GM04504 (cell line): ENCODE results near the gene MVD.

Experiments
- DNase-seq: peaks from one replicate; pipeline ENCODE4 v3.0.0-alpha.2; 2012; ENCODE audit warnings: low read depth

MVD gene

GRCh38 chr16:88640498-88641247 is 22.2 kb downstream of the MVD start:
- DNase-seq: no peak

- no peak for DNase-seq
These were observed 22.8 kb downstream of the MVD start for GRCh38 chr16:88640039-88640495.

- no peak for DNase-seq
These were observed 23.5 kb downstream of the MVD start for GRCh38 chr16:88639231-88640038.

GRCh38 chr16:88638323-88639230 is 24.3 kb downstream of the MVD start, which contains the start of gene IL17C:
Gene IL17C, plus strand, starts transcription at chr16:88638572. Its CDS starts 70 bp downstream, at chr16:88638642.
- DNase-seq: no peak

GRCh38 chr16:88636488-88637265 is 26.2 kb downstream of the MVD start:
- DNase-seq: no peak

- DNase-seq: no peak
These were observed 27.1 kb downstream of the MVD start for GRCh38 chr16:88635671-88636319.

GRCh38 chr16:88634994-88635670 is 27.8 kb downstream of the MVD start:
- no peak for DNase-seq

GRCh38 chr16:88634141-88634993 is 28.5 kb downstream of the MVD start:
- no peak for DNase-seq

- DNase-seq: no peak
These were observed 29.2 kb downstream of the MVD start for GRCh38 chr16:88633684-88634140.

GRCh38 chr16:88632587-88632930 is 30.3 kb downstream of the MVD start:
- DNase-seq: no peak

- no peak for DNase-seq
These were observed 30.8 kb downstream of the MVD start for GRCh38 chr16:88631920-88632586.

- DNase-seq: no peak
These were observed 31.5 kb downstream of the MVD start for GRCh38 chr16:88631384-88631783.

- no peak for DNase-seq
These were observed 31.9 kb downstream of the MVD start for GRCh38 chr16:88630941-88631340.

GRCh38 chr16:88630433-88630832 is 32.5 kb downstream of the MVD start:
- no peak for DNase-seq

- DNase-seq: no peak
These were observed 33.1 kb downstream of the MVD start for GRCh38 chr16:88629835-88630234.

- no peak for DNase-seq
These were observed 34.3 kb downstream of the MVD start for GRCh38 chr16:88628512-88628974.

- no peak for DNase-seq
These were observed 35.1 kb downstream of the MVD start for GRCh38 chr16:88627531-88628411.

- no peak for DNase-seq
These were observed 36.2 kb downstream of the MVD start for GRCh38 chr16:88626646-88627045.
